Endometrial microvascular endothelial cells (primary cell): Measurements from ENCODE around the gene CR1L. TPM values are rescaled to one million over a fixed set of nuclear protein-coding genes. Genes with fewer than 3 reads are reported as not detected.
"Not testable (repeated sequence)": the region's sequence is repeated elsewhere in the genome, so short reads cannot be mapped to it uniquely, and the experiment has no call there.

ENCODE experiments used
- in situ Hi-C: cut with HindIII; loops from 2 replicates; pipeline ENCODE4 v1.10.0; 2017; ENCODE audit warnings: low sequenced_read_pairs, low pct_unique_long_range_greater_than_20kb; ENCODE audit errors: inconsistent ontology term
- total RNA-seq: library from RNA; depleted of rRNA; stranded (reverse); fragments of >200 nt; gene quantifications from one replicate; pipeline ENCODE4 v1.2.3, GENCODE V29; 2015; ENCODE audit errors: inconsistent ontology term

Gene CR1L
- total RNA-seq = not detected

DNA sequence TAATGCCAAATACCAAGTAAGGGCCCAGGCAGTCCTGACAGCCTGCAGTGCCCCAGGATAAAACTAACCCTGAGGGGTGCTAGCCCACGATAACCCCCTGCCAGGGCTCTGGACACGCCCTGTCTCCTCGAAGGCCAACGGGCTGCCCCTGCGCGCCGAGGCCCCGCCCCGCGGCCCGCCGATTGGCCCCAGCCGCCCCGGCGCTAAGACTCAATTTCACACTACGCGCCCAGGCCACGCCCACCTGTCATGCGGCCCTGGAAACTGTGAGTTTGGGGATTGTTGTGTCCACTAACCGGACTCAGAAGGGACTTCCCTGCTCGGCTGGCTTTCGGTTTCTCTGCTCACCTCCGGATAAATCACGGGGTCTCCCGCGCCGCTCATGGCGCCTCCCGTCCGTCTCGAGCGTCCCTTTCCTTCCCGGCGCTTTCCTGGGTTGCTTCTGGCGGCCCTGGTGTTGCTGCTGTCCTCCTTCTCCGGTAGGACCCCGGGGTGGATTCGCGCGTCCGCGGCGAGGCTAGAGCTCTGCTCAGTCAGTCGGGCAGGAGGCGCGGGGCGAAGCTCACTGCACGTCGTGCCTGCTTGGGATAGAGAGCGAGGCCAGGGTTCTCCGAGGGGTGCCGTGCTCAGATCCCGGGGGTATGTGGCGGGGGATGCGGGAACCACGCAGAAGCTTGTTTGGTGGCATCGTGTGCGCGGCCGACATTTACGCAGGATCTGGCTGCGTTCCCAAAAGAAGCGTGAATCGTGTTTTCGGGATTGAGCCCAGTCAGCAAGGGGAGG is at the start of gene CR1L:
Gene CR1L (plus strand): TSS at position 282 of the 783 bp plus-strand sequence. CDS start 101 bp downstream, at position 383.
- in situ Hi-C loops = no loop called here

DNA sequence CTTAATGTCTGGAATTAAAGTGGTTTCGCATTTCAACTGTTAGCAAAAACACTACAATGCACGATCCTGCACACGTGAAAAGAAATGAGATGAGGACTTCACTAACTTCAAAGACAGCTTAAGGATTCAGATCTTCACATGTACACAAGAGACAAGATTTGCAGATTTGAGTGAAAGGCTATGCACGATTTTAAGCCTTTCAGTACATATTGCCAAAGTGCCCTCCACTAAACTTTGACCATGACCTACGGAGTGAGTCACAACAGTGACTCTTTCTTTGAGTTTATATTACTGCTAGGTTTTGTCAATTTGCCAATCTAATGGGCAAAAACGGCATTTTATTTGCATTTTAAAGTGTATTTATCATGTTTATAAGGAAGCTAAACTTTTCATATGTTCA is 41.2 kb upstream of the CR1L start:
- in situ Hi-C loops = no loop called here

DNA sequence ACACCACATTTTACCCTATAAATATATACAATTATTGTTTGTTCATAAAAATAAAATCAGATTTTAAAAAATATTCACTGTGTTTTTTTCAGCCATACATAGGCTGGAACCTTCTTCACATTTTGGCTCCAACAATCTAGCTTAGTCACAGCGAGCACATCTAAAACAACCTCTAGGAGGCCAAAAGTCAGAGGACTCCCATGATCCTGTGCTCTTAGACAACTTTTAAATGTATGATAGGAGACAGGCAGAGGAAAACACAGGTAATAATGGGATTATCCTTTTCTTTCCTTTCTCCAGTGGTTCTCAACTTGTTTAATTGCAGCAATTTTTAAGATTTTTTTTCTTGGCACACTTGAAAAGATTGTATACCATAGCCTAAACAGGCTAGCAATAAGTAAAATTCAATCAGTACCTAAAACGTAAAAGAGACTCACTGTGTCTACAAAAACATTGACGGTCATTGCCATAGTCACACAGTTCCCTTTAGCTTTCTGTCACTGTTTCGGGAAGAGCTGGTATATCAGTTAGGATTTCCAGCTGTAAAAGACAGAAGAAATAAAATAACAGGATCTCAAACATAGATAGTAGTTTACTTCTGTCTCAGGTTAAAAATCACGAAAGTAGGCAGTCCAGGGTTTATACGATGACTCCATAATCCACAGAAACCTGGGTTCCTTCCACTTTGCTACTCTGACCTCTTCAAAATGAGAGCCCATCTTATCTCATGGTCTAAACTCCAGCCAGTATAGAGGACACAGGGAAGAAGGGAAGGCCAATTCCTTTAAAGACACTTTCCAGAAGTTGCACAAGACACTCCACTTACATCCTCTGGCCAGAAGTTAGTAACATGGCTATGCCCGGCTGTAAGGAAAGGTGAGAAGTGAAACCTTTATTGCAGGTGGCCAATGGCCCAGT is 39.2 kb upstream of the CR1L start:
- in situ Hi-C loops = no loop called here

DNA sequence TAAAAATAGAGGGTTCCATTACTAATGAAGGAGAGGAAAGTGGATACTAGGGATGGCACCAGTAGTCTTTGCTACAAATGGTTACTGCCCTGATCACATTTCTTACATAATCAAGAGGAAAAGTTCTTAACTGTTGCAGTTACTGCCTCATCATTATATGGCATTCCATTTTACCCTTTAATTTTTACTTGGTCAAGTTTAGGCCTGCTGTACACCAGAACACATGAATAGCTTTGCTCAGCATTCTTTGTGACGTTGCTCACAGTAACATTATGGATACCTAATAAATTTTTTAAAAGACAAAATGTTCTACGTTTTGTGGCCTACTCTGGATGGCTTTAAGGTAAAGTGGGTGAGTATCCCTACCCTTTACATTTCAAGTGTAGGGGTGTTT is 38.6 kb upstream of the CR1L start:
- in situ Hi-C loops = no loop called here

DNA sequence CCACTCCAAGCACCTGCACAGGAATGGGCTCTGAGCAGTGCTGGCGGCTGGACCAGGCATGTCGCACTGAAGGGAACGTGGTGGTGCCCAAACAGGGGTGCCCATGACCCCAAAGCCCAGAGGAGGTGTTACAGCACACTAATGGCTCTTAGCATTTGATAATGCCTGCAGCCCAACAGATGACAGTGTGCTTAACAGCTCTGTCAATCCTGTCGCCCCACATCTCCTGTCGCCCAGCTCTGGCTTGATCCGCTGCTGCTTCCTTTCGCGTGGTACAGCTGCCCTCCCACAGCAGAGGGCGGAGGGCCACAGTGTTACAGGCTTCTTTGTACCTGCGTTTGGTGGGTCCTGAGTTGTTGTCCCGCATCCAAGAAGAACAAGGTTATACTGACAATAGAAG is 32.2 kb upstream of the CR1L start:
- in situ Hi-C loops = no loop called here

DNA sequence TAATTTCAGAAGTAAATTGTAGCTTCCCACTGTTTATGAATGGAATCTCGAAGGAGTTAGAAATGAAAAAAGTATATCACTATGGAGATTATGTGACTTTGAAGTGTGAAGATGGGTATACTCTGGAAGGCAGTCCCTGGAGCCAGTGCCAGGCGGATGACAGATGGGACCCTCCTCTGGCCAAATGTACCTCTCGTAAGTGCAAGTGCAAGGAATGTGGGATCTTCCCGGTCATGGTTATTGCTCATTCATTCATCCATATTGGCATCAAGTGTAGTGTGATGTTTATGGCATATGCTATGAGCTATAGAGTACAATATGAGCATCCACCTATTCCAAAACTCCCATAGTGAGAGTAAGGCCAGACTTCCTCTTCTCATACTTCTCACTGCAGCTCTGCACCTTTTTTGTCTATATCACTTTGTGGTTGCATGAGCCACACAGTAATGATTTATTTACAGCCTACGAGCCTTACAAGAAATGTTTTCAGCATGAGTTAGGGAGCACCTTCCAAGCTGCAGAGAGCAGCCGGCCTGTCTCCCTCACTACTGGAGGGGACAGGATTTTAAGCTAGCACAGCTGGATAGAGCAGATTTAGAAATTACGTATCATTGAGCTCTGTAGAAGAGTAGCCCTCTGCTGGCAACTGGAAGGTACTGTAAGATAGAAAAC is 24.9 kb upstream of the CR1L start:
- in situ Hi-C loops = no loop called here

DNA sequence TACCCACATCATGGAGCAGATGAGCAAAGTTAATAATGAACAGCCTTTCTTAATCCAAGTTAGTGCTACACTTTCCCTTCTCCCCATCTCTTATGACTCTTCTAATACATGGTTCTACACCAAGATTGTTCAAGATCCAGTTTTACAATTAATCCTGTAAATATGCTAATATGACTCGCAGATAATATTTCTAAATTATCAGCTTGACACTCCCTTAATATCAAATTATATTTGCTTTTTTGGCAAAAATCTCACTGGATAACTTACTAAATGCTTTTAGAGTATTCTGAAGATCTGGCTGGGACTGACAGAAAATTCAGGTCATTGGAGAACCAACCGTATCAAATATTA is 24.4 kb upstream of the CR1L start:
- in situ Hi-C loops = no loop called here

DNA sequence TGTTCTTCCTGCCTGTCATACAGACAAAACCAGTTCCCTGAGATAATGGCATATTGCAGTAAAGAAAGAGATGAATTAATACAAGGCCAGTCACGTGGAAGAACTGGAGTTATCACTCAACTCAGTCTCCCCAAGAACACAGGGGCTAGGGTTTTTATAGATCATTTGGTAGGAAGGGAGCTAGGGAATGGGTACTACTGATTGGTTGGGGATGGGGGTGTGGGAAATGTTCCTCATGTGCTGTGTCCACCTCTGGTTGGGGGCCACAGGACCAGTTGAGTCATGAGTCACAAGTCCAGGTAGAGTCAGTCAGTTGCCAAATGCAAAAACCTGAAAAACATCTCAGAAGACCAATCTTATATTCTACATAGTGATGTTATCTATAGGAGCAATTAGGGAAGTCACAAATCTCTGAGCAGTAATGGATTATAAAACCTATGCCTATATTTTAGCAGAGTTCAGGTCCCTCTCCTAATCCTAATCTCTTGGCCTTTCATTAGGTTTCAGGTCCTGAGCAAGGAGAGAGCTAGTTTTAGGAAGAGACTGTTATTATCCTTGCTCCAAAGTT is 19.3 kb upstream of the CR1L start:
- in situ Hi-C loops = not testable (repeated sequence)

DNA sequence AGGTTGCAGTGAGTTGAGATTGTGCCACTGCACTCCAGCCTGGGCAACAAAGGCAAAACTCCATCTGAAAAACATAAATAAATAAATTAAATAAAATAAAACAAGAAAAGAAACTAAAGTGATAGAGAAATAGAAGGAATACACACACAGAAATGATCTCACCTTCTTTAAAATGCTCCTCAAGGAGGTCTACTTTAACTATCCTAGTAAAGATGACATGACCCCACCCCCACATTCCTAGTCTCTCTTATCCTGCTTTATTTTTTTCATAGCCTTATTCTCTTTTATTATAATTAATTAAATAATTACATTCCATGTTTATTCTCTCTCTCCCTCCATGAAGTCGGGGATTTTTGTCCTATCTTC is 18.0 kb upstream of the CR1L start:
- in situ Hi-C loops = no loop called here

DNA sequence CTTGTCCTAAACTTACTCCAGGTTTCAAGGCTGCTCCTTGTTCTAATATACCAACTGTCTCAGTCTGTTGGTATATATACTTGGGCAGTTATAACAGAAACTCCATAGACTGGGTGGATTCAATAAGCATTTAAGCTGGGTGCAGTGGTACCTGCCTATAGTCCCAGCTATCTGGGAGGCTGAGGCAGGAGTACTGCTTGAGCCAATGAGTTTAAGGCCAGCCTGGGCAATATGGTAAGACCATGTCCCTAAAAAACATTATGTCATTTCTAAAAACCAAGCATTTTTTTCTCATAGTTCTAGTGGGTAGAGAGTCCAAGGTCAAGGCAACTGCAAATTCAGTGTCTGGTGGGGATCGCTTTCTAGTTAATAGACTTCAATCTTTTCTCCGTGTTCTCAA is 17.4 kb upstream of the CR1L start:
- in situ Hi-C loops = no loop called here

DNA sequence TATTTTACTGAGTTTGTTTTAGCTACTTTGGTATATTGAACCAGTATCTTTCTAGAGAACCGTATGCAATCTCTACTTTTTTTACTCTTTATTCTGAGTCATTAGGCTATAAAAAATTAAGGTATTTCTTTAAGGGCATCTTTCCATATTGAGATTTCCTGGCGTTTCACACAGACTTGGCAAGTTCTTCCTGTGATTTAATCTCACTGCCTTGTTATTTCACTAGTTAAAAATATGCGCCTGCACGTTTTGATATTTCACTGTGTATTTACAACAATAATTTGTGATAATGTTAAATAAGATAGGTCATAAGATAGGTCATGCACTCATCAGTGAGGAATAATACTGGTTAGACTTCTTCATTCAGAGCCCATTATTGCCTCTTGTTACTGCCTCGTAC is 16.2 kb upstream of the CR1L start:
- in situ Hi-C loops = no loop called here

DNA sequence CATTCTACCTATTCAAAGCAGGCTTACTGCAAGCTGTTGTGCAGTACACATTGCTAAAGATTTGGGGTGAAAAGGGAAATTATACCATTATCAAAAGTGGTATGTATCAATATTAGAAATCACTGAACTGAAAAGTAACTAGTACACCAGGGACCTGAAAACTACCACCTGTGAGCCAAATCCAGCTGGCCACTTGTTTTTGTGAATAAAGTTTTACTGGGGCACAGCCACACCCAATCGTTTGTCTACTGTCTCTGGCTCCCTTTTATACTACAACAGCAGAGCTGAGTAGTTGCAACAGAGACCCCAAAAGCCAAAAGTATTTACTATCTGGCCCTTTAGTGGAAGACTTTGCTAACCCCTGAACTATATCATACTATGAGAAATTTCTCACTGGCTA is 13.8 kb upstream of the CR1L start:
- in situ Hi-C loops = no loop called here

DNA sequence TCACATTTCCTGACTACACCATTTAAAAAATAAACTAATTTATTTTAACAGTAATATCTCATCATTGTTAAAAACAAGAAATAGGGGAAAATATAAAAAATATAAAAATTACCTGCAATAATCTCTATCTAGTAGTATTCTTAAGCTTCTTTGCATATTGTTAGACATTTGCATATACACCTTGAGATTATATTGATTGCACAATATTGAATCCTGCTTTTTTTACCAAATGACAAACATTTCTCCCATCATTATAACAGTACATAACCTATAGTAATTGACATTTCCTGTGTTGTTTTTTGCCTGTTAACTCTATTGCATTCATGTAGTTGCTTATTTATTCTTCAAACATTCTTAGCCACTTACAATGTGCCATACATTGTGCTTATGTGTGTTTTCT is 11.7 kb upstream of the CR1L start:
- in situ Hi-C loops = no loop called here

DNA sequence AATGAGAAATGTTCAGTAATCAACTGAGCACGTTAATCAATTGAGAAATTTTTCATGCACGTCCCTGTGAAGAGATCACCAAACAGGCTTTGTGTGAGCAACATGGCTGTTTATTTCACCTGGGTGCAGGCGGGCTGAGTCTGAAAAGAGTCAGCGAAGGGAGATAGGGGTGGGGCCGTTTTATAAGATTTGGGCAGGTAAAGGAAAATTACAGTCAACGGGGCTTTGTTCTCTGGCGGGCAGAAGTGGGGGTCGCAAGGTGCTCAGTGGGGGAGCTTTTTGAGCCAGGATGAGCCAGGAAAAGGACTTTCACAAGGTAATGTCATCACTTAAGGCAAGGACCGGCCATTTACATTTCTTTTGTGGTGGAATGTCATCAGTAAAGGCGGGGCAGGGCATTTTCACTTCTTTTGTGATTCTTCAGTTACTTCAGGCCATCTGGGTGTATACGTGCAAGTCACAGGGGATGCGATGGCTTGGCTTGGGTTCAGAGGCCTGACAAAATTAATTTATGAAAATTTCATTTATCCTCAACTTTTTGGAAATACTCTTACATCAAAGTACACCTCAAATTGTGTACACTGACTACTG is 11.1 kb upstream of the CR1L start:
- in situ Hi-C loops = not testable (repeated sequence)

DNA sequence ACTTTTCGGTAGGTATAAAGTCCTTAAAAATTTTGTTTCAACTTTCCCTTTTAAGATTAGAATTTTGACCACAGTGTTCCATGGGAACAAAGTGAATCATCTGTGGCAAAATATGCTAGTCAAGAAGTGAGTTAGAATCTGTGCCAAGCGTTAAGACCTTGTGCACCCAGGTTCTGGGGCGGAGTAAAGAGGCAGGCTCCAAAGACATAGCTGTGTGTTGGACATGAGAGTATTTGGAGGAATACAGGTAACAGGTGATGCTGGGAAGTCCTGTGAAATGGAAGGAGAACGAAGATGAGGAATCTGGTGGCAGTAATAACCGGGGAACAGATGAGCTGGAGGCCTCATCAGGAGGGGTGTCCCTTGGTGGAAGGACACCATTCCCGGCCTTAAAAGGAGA is 10.6 kb upstream of the CR1L start:
- in situ Hi-C loops = not testable (repeated sequence)

DNA sequence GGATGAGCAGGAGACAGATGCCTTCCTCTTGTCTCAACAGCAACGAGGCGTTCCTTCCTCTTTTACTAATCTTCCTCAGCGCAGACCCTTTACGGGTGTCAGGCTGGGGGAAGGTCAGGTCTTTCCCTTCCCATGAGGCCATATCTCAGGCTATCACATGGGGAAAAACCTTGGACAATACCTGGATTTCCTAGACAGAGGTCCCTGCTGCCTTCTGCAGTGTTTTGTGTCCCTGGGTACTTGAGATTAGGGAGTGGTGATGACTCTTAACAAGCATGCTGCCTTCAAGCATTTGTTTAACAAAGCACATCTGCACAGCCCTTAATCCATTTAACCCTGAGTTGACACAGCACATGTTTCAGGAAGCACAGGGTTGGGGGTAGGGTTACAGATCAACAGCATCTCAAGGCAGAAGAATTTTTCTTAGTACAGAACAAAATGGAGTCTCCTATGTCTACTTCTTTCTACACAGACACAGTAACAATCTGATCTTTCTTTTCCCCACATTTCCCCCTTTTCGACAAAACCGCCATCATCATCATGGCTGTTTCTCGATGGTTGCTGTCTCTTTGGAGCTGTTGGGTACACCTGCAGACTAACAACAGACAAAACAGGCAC is 9.3 kb upstream of the CR1L start:
- in situ Hi-C loops = not testable (repeated sequence)

DNA sequence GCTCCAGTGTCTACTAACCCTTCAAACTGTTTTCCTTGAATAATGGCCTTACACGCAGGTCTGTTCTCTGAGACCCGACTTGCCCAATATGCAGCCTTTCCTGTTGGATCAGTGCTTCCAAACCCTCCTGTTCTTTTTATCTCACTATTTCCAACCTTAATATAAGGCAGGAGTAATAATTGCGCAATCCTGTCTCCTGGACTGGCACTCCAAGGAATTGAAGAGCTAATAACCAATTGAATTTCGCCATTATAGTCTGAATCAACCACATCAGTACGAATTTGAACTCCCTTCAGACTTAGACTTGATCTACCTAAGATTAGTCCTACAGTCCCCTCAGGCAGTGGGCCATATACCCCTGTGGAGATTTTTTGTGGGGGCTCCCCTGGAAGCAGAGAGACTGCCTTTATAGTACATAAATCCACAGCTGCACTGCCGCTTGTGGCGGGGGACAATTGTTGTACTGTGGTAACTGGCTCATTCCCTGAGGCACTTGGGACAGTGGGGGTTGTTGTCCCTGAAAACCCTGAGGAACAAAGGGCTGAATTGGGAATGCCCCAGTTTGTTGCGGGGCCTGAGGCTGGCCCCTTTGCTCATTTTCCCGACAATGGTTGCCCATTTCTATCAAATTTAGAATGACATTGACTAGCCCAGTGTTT is 6.3 kb upstream of the CR1L start:
- in situ Hi-C loops = not testable (repeated sequence)

DNA sequence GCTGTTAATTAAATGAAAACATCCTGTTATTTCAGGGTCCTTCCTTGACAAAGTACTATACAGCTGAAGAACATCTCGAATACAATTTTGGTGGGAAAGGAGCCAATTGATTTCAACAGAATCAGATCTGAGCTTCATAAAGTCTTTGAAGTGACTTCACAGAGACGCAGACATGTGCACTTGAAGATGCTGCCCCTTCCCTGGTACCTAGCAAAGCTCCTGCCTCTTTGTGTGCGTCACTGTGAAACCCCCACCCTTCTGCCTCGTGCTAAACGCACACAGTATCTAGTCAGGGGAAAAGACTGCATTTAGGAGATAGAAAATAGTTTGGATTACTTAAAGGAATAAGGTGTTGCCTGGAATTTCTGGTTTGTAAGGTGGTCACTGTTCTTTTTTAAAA is 5.6 kb upstream of the CR1L start:
- in situ Hi-C loops = not testable (repeated sequence)
